Heart left ventricle (tissue), 16 donors: ENCODE data around the gene MYG1. TPM values are rescaled to one million over a fixed set of nuclear protein-coding genes. Genes with fewer than 3 reads are reported as not detected.

Experiments
- ATAC-seq, 4 donors: fragments of 200-7000 bp; cut with Tn5 transposase; one replicate each; pipeline ENCODE4 v1.9.1; 2020 to 2022; ENCODE audit warnings: moderate library complexity in 4 of 4, mild to moderate bottlenecking in 3 of 4, moderate number of reproducible peaks in 1 of 4
- DNase-seq, 5 donors: peaks; one replicate each; pipeline ENCODE4 v3.0.0-alpha.2; 2020
- H3K27ac ChIP-seq, 12 donors: fragments of 200-600 bp; sonication (generic) in 4 of 12; one replicate each; pipeline versions ENCODE4 v1.5.0 to v1.8.0; 2016 to 2022; ENCODE audit warnings: mild to moderate bottlenecking in 2 of 12
- H3K27me3 ChIP-seq, 9 donors: fragments of 200-600 bp; sonication (generic) in 2 of 9; one replicate each; pipeline versions ENCODE4 v1.5.1 to v1.8.0; 2016 to 2022; ENCODE audit warnings: mild to moderate bottlenecking in 3 of 9
- H3K36me3 ChIP-seq, 9 donors: fragments of 200-600 bp; sonication (generic) in 2 of 9; one replicate each; pipeline versions ENCODE4 v1.5.0 to v1.8.0; 2018 to 2022; ENCODE audit warnings: mild to moderate bottlenecking in 2 of 9
- H3K4me1 ChIP-seq, 12 donors: fragments of 200-600 bp; sonication (generic) in 4 of 12; one replicate each; pipeline versions ENCODE4 v1.5.0 to v1.8.0; 2016 to 2022; ENCODE audit warnings: mild to moderate bottlenecking in 3 of 12
- H3K4me3 ChIP-seq, 12 donors: fragments of 200-600 bp; sonication (generic) in 4 of 12; one replicate each; pipeline versions ENCODE4 v1.5.0 to v1.8.0; 2017 to 2022; ENCODE audit warnings: mild to moderate bottlenecking in 9 of 12, moderate library complexity in 4 of 12
- H3K9me3 ChIP-seq, 12 donors: fragments of 200-600 bp; sonication (generic) in 4 of 12; one replicate each; pipeline versions ENCODE4 v1.5.0 to v1.8.0; 2016 to 2022; ENCODE audit warnings: mild to moderate bottlenecking in 1 of 12
- CTCF ChIP-seq, 12 donors: fragments of 200-600 bp; sonication (generic) in 4 of 12; IDR thresholded peaks; one replicate each; pipeline versions ENCODE4 v1.5.0 to v1.8.0; 2018 to 2022; ENCODE audit warnings: antibody characterized with exemption in 12 of 12, mild to moderate bottlenecking in 5 of 12
- POLR2A ChIP-seq, 2 donors: fragments of 450-650 bp; IDR thresholded peaks; one replicate each; pipeline ENCODE4 v1.6.1; 2017; ENCODE audit warnings: antibody characterized with exemption in 2 of 2, mild to moderate bottlenecking in 2 of 2, moderate library complexity in 2 of 2
- WGBS, 4 donors: extraction: QIAGEN DNeasy Blood & Tissue Kit in 2 of 4; methylation state at CpG; one replicate each; pipeline versions ENCODE4 v1.1.5 to v1.1.7; 2013 to 2018; 5-methylcytosine and 5-hydroxymethylcytosine counted together
- intact Hi-C, 10 donors: fragments of 100-400 bp; cut with DNase I; formaldehyde crosslinking; loops; one replicate each; pipeline versions ENCODE4 v1.11.1 to v1.14.2; 2022
- polyA plus RNA-seq, 2 donors: library from polyadenylated mRNA; stranded (reverse); fragments of 200-250 nt; gene quantifications; one replicate each; pipeline ENCODE4 v1.2.3, GENCODE V29; 2013
- total RNA-seq, 9 donors: library from RNA; depleted of rRNA in 2 of 9; stranded (reverse); fragments of >200 nt in 2 of 9; fragmentation: NEBNext Ultra II Directional in 3 of 9; extraction: Animal tissue kit (Norgen Biotek cat#: 25700) in 3 of 9; gene quantifications; one replicate each; pipeline versions ENCODE4 v1.1.0 to v1.2.4, GENCODE V29; 2016 to 2023
- donor health status: ischemic (EF 13 %, LVEDD 7.1; RV severe dilation, severe dysfunction).
- donor health status: healthy with polysubstance abuse.
- donor health status: DM: no; HTN: yes; CAD: no.
- donor health status: DM: no; HTN: no; CAD: no.
- donor health status: ischemic (EF 25% LVEDD 6.9; RV normal size, moderate dysfunction).
- donor health status: ischemic (EF 25% LVEDD 5.7; RV mildly dilated, moderate dysfunction).
- donor health status: healthy.
- donor health status: DM: yes; HTN: yes; CAD: no.
- donor health status: ischemic (EF 35%, LVEDD 5.7; RV mildly dilated, moderate dysfunction).
- donor health status: nonischemic (EF 11% LVEDD 7.7; RV severe dilation, severe dysfunction).
- donor health status: DM: yes; HTN: yes; CAD: no.
- donor health status: PGD.
- donor health status: ischemic (EF 29% LVEDD 5.4; RV normal size, mild dysfunction).
- donor health status: nonischemic (EF 23%, LVEDD 6.1; RV moderate dilation, normal function).

MYG1 gene
- total and polyA plus RNA-seq, 11 donors, result 32.1 to 58.6 (median 35.1) TPM

DNA sequence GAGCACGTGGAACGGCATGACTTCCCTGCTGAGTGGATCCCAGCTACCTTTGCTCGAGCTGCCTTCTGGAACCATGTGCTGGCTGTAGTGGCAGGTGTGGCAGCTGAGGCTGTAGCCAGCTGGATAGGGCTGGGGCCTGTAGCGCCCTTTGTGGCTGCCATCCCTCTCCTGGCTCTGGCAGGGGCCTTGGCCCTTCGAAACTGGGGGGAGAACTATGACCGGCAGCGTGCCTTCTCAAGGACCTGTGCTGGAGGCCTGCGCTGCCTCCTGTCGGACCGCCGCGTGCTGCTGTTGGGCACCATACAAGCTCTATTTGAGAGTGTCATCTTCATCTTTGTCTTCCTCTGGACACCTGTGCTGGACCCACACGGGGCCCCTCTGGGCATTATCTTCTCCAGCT, 46.2 kb upstream of the MYG1 start:
- DNase-seq, result no peak
- ATAC-seq, result no peak
- peak overlapping the region in 7 of 12 donors; percentile 66 to 97 (median 87) for H3K4me3 ChIP-seq
- H3K36me3 ChIP-seq, result peaks cover 0 to 26% (median 16%) of the 10 kb centered on the region in 9 donors
- TF ChIP-seq CTCF (IDR thresholded peaks at IDR 0.05) (no peak), POLR2A (IDR thresholded peaks at IDR 0.05) (no peak)
- intact Hi-C loops, result loop anchor here in 2 of 10 donors (2.0 to 5.0 kb wide), 2 partner anchors 32 to 41 kb away; no protein-coding TSS in a partner anchor
- no peaks in the 10 kb centered on the region for H3K9me3 ChIP-seq
- peaks cover 0 to 39% (median 24%) of the 10 kb centered on the region in 12 donors for H3K4me1 ChIP-seq
- WGBS, 4 donors, result 87 to 93% (median 92%) methylated on average over 12 to 13 of the region's 13 CpGs
- peak overlapping the region in 3 of 12 donors; percentile 91 to 96 (median 92) for H3K27ac ChIP-seq
- H3K27me3 ChIP-seq, result no peaks in the 10 kb centered on the region

- Histone ChIP-seq H3K36me3 (peaks cover 0 to 26% (median 16%) of the 10 kb centered on the region in 9 donors), H3K27me3 (no peaks in the 10 kb centered on the region), H3K9me3 (no peaks in the 10 kb centered on the region), H3K4me1 (peaks cover 0 to 39% (median 24%) of the 10 kb centered on the region in 12 donors), H3K4me3 (no peak overlapping the region), H3K27ac (no peak overlapping the region)
- TF ChIP-seq CTCF (IDR thresholded peaks at IDR 0.05), result no peak
- no peak for TF ChIP-seq POLR2A (IDR thresholded peaks at IDR 0.05)
- ATAC-seq, result no peak
- no peak for DNase-seq
- 75 to 85% (median 82%) methylated on average over 1 of the region's 1 CpG for WGBS, 4 donors
- intact Hi-C loops, result loop anchor here in 1 of 10 donors (5.0 kb wide), 1 partner anchor 43 kb away; no protein-coding TSS in a partner anchor
These were observed 44.5 kb upstream of the MYG1 start for GRCh38 chr12:53254816-53255545.

DNA sequence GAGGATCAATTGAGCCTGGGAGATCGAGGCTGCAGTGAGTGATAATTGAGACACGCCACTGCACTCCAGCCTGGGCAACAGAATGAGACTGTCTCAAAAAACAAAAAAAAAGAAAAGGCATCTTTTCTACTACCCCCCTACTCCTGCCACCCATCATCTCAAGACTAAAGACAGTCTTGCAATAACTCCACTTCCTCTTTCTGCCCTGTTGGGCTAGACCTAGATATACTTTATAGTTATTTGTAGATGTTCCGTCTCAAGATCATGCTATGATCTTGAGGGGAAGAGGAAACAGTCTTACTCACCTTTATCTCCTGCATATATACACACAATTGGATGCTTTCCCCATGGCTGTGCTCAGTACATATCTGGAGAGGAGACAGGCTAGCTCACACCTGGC, 43.5 kb upstream of the MYG1 start:
- H3K36me3 ChIP-seq, result peaks cover 0 to 26% (median 16%) of the 10 kb centered on the region in 9 donors
- DNase-seq (no peak), ATAC-seq (no peak)
- intact Hi-C loops, result no loop called here
- H3K27me3 ChIP-seq, result no peaks in the 10 kb centered on the region
- peaks cover 0 to 34% (median 19%) of the 10 kb centered on the region in 12 donors for H3K4me1 ChIP-seq
- H3K4me3 ChIP-seq, result no peak overlapping the region
- TF ChIP-seq CTCF (IDR thresholded peaks at IDR 0.05) (no peak), POLR2A (IDR thresholded peaks at IDR 0.05) (no peak)
- H3K9me3 ChIP-seq, result no peaks in the 10 kb centered on the region
- no peak overlapping the region for H3K27ac ChIP-seq
- WGBS, 4 donors, result 84 to 95% (median 90%) methylated on average over 3 of the region's 3 CpGs
